Nephron progenitor cell (in vitro differentiated cells): Measurements from ENCODE around the gene GABRG3.

Experiments used
- DNase-seq: peaks from one replicate; pipeline ENCODE4 v3.0.0; 2021
- H3K27ac Mint-ChIP-seq: 2 replicates; pipeline ENCODE4 v1.8.0; 2021; ENCODE audit warnings: mild to moderate bottlenecking, moderate library complexity, mixed read lengths
- H3K27me3 Mint-ChIP-seq: 2 replicates; pipeline ENCODE4 v1.8.0; 2021; ENCODE audit warnings: mild to moderate bottlenecking, low read depth, mixed read lengths; ENCODE audit not compliant: poor library complexity
- H3K36me3 Mint-ChIP-seq: 2 replicates; pipeline ENCODE4 v1.8.0; 2021; ENCODE audit warnings: low read depth, mixed read lengths
- H3K4me1 Mint-ChIP-seq: 2 replicates; pipeline ENCODE4 v1.8.0; 2021; ENCODE audit warnings: mixed read lengths
- H3K4me3 Mint-ChIP-seq: 2 replicates; pipeline ENCODE4 v1.8.0; 2021; ENCODE audit warnings: mild to moderate bottlenecking, moderate library complexity, mixed read lengths
- H3K9me3 Mint-ChIP-seq: 2 replicates; pipeline ENCODE4 v1.8.0; 2021; ENCODE audit warnings: mild to moderate bottlenecking, moderate library complexity, mixed read lengths
- CTCF ChIP-seq: fragments of 200-600 bp; sonication (generic); IDR thresholded peaks from 2 replicates; pipeline ENCODE4 v1.5.0; 2021; ENCODE audit warnings: antibody characterized with exemption

The GABRG3 gene

GRCh38 chr15:27258287-27258686, 287.3 kb downstream of the GABRG3 start:
- Mint-ChIP-seq H3K27me3 (peaks cover 12% of the 10 kb centered on the region), H3K4me1 (peaks cover 14% of the 10 kb centered on the region), H3K4me3 (no peak overlapping the region), H3K36me3 (no peaks in the 10 kb centered on the region), H3K9me3 (no peaks in the 10 kb centered on the region), H3K27ac (no peak overlapping the region)
- DNase-seq = no peak
- no peak for TF ChIP-seq CTCF

- H3K27me3 Mint-ChIP-seq = peaks cover 12% of the 10 kb centered on the region
- peaks cover 33% of the 10 kb centered on the region for H3K4me1 Mint-ChIP-seq
- H3K27ac Mint-ChIP-seq = no peak overlapping the region
- no peak for DNase-seq
- no peaks in the 10 kb centered on the region for H3K9me3 Mint-ChIP-seq
- H3K4me3 Mint-ChIP-seq = no peak overlapping the region
- TF ChIP-seq CTCF = no peak
- no peaks in the 10 kb centered on the region for H3K36me3 Mint-ChIP-seq
Observed at GRCh38 chr15:27260523-27260922, 289.5 kb downstream of the GABRG3 start.

GRCh38 chr15:27268923-27269322, 297.9 kb downstream of the GABRG3 start:
- no peaks in the 10 kb centered on the region for H3K36me3 Mint-ChIP-seq
- H3K4me1 Mint-ChIP-seq = peaks cover 13% of the 10 kb centered on the region
- H3K4me3 Mint-ChIP-seq = no peak overlapping the region
- H3K9me3 Mint-ChIP-seq = peaks cover 11% of the 10 kb centered on the region
- H3K27ac Mint-ChIP-seq = no peak overlapping the region
- DNase-seq = no peak
- no peak for TF ChIP-seq CTCF
- H3K27me3 Mint-ChIP-seq = peaks cover 9% of the 10 kb centered on the region

GRCh38 chr15:27271258-27271657, 300.3 kb downstream of the GABRG3 start:
- Mint-ChIP-seq H3K36me3 (no peaks in the 10 kb centered on the region), H3K9me3 (peaks cover 11% of the 10 kb centered on the region), H3K27ac (no peak overlapping the region), H3K27me3 (peaks cover 9% of the 10 kb centered on the region), H3K4me1 (peaks cover 16% of the 10 kb centered on the region), H3K4me3 (no peak overlapping the region)
- DNase-seq = no peak
- no peak for TF ChIP-seq CTCF

GRCh38 chr15:27272427-27272826, 301.4 kb downstream of the GABRG3 start:
- H3K27ac Mint-ChIP-seq = no peak overlapping the region
- no peak for TF ChIP-seq CTCF
- H3K4me1 Mint-ChIP-seq = peaks cover 26% of the 10 kb centered on the region
- H3K4me3 Mint-ChIP-seq = no peak overlapping the region
- DNase-seq = no peak
- H3K27me3 Mint-ChIP-seq = peaks cover 6% of the 10 kb centered on the region
- peaks cover 1% of the 10 kb centered on the region for H3K9me3 Mint-ChIP-seq
- no peaks in the 10 kb centered on the region for H3K36me3 Mint-ChIP-seq

GRCh38 chr15:27273506-27273905, 302.5 kb downstream of the GABRG3 start:
- Mint-ChIP-seq H3K36me3 (no peaks in the 10 kb centered on the region), H3K27me3 (peaks cover 6% of the 10 kb centered on the region), H3K9me3 (no peaks in the 10 kb centered on the region), H3K4me1 (peaks cover 29% of the 10 kb centered on the region), H3K27ac (no peak overlapping the region), H3K4me3 (no peak overlapping the region)
- no peak for TF ChIP-seq CTCF
- DNase-seq = no peak
